ENCODE measurements around the gene MVB12B.
A peak's percentile ranks its signal among the peaks of the same experiment; 100 is the strongest.

The MVB12B gene

GRCh38 chr9:126320158-126320922 is 6.3 kb upstream of the MVB12B start:
- H3K27ac ChIP-seq, result no peak overlapping the region
- POLR2A ChIA-PET (ENCODE audit: low non-redundant PET), result no interaction called here
- no peak for TF ChIP-seq CTCF (conservative IDR thresholded peaks at IDR 0.05; ENCODE audit: low read depth)
- CTCF ChIA-PET, result no interaction called here
- no peak for DNase-seq (ENCODE audit: low spot score)

- no peak for DNase-seq (ENCODE audit: low spot score)
- POLR2A ChIA-PET (ENCODE audit: low non-redundant PET), result no interaction called here
- TF ChIP-seq CTCF (conservative IDR thresholded peaks at IDR 0.05; ENCODE audit: low read depth), result no peak
- CTCF ChIA-PET, result no interaction called here
- H3K27ac ChIP-seq, result no peak overlapping the region
Observed at GRCh38 chr9:126321742-126322141, 4.9 kb upstream of the MVB12B start.

- ChIA-PET POLR2A (ENCODE audit: low non-redundant PET) (no interaction called here), CTCF (interaction anchor here (0.6 to 1.5 kb wide), 3 partner anchors 10 to 73 kb away, joined by 3 to 4 read pairs (median 4); no protein-coding TSS in a partner anchor)
- no peak overlapping the region for H3K27ac ChIP-seq
- TF ChIP-seq CTCF (conservative IDR thresholded peaks at IDR 0.05; ENCODE audit: low read depth), result no peak
- DNase-seq (ENCODE audit: low spot score), result no peak
Observed at GRCh38 chr9:126325821-126326220, 808 bp upstream of the MVB12B start.

GRCh38 chr9:126327006-126327713 is 531 bp downstream of the MVB12B start:
- ChIA-PET POLR2A (ENCODE audit: low non-redundant PET) (no interaction called here), CTCF (interaction anchor here (0.6 kb wide), 1 partner anchor 890 kb away, joined by 3 read pairs; no protein-coding TSS in a partner anchor)
- TF ChIP-seq CTCF (conservative IDR thresholded peaks at IDR 0.05; ENCODE audit: low read depth), result peak; percentile 19; the same call in 1 of the 2 replicates
- no peak for DNase-seq (ENCODE audit: low spot score)
- H3K27ac ChIP-seq, result no peak overlapping the region; the same call in 1 of the 2 replicates

- DNase-seq (ENCODE audit: low spot score), result no peak
- CTCF ChIA-PET, result interaction anchor here (0.6 kb wide), 2 partner anchors 10 to 891 kb away, joined by 3 read pairs; no protein-coding TSS in a partner anchor
- H3K27ac ChIP-seq, result no peak overlapping the region
- POLR2A ChIA-PET (ENCODE audit: low non-redundant PET), result no interaction called here
- no peak for TF ChIP-seq CTCF (conservative IDR thresholded peaks at IDR 0.05; ENCODE audit: low read depth)
Observed at GRCh38 chr9:126327714-126328185, 1.1 kb downstream of the MVB12B start.

GRCh38 chr9:126328407-126328806 is 1.8 kb downstream of the MVB12B start:
- CTCF ChIA-PET, result interaction anchor here (0.6 kb wide), 1 partner anchor 10 kb away, joined by 3 read pairs; no protein-coding TSS in a partner anchor
- POLR2A ChIA-PET (ENCODE audit: low non-redundant PET), result no interaction called here
- no peak for DNase-seq (ENCODE audit: low spot score)
- no peak overlapping the region for H3K27ac ChIP-seq
- TF ChIP-seq CTCF (conservative IDR thresholded peaks at IDR 0.05; ENCODE audit: low read depth), result no peak

Measured in RWPE1 (cell line).